ENCODE data around the gene NEK7.

The NEK7 gene

DNA sequence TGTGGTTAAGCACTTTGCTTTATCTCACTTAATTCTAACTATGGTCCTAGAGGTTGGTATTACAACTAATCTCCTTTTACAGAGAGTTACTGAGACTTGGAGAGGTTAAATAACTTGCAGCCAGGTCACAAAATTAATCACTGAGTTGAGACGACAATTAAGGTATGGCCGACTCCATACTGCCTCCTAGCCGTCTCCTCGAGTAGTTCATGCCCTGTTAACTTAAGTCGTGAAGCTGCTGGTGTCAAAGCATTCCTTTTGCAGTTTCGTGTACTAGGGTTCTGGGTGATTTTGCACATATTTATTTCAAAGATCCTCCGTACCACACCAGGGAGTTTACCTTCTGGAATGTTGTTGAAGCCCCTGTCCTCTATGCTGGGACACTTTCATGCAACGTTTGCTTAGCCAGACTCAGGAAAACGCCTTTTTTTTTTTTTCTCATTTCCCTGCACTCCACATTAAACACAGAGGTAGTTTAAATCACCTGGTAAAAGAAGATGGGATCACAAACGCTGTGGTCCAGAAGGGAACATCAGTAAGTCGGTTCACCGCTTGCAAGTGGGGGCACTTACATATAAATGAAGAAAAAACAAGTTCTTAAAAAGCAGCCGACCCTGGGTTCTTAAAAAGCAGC lies 570 bp upstream of the NEK7 start:
- ATAC-seq (replicated peaks) (peak; percentile 25 to 29), DNase-seq (peak; percentile 61)
- H3K9me3 Mint-ChIP-seq = no peaks in the 10 kb centered on the region
- H3K4me1 Mint-ChIP-seq = peaks cover 9 to 23% of the 10 kb centered on the region in 2 donors
- H3K4me3 Mint-ChIP-seq = peak overlapping the region; percentile 92 to 99
- H3K27me3 Mint-ChIP-seq = no peaks in the 10 kb centered on the region
- peak overlapping the region; percentile 97 for H3K27ac Mint-ChIP-seq
- peaks cover 0 to 4% of the 10 kb centered on the region in 2 donors for H3K36me3 Mint-ChIP-seq

DNA sequence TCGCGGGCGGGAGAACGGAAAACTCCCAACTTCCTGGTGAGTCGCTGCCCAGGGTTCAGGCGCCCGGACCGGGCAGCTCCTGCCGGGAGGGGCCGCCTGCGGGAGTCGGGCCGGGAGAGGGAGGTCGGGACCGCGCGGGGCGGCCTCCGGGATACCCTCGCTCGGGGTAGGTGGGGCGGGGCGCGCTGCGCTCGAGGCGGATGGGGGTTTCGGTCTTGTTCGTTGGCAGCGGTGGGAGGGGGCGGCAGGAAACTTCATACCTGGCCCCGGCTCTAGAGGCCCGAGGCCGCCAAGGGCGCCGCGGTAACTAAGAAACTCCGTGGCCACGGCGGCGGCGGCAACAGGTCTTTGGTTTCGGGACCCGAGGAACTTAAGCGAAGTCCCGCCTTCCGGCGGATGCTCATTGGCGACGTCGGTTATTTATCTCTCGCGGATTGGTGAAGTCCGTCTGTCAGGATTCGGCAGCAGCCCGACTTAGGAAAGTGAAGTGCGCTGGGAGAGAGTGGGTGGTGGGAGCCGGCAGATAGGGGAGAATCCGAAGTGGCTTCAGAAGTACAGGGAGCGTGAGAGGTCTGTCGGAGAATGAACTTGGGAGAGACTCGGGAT lies 546 bp downstream of the NEK7 start:
- peak; percentile 57 to 59 for ATAC-seq (replicated peaks)
- H3K36me3 Mint-ChIP-seq = peaks cover 2 to 7% of the 10 kb centered on the region in 2 donors
- H3K9me3 Mint-ChIP-seq = no peaks in the 10 kb centered on the region
- peak overlapping the region; percentile 97 for H3K27ac Mint-ChIP-seq
- H3K27me3 Mint-ChIP-seq = no peaks in the 10 kb centered on the region
- H3K4me1 Mint-ChIP-seq = peaks cover 17 to 35% of the 10 kb centered on the region in 2 donors
- peak overlapping the region; percentile 92 to 99 for H3K4me3 Mint-ChIP-seq
- DNase-seq = peak; percentile 78

DNA sequence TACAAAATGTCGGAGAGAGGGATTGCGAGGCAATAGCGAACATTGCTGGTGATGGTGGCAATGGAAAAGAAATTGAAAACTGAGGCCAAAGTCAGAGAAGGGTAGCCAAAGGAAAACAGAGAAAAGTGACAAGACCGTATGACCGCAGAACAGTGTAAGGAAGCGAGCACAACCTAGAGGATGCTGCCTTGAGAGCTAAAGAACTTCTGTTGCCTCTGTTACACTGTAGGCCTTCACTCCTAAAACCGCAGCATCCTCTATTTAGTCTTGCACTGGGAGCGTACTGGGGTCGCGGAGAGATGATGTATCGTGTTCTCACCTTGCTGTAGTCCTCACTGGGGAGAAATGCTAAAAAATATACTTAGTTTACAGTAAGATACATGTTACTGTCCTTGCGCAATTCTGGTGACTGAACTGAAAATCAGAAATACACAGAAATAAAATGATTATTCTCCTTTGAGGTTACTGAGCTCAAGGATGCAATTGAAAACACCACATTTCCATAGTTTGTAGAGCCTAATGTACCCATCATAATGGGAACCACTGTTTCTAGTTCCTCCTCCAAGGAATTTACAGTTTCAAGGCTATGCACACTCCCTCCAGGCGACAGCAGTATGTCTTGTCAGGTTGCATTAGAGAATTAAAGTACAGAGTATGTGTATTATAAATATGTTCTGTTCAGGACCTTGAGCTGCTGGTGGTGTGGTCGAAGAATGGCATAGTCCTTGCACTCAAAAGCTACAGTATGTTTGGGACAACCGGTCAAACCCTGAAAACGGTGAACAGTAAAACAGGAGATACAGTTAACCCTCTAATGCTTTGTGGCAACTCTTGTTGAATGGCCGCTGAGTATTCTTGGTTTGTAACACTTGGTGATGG lies 1.3 kb downstream of the NEK7 start:
- Mint-ChIP-seq H3K4me1 (peaks cover 20 to 40% of the 10 kb centered on the region in 2 donors), H3K36me3 (peaks cover 2 to 7% of the 10 kb centered on the region in 2 donors), H3K27ac (peak overlapping the region; percentile 97), H3K4me3 (peak overlapping the region; percentile 92 to 99), H3K9me3 (no peaks in the 10 kb centered on the region), H3K27me3 (no peaks in the 10 kb centered on the region)
- ATAC-seq (replicated peaks) (peak; percentile 17 to 18), DNase-seq (no peak)

DNA sequence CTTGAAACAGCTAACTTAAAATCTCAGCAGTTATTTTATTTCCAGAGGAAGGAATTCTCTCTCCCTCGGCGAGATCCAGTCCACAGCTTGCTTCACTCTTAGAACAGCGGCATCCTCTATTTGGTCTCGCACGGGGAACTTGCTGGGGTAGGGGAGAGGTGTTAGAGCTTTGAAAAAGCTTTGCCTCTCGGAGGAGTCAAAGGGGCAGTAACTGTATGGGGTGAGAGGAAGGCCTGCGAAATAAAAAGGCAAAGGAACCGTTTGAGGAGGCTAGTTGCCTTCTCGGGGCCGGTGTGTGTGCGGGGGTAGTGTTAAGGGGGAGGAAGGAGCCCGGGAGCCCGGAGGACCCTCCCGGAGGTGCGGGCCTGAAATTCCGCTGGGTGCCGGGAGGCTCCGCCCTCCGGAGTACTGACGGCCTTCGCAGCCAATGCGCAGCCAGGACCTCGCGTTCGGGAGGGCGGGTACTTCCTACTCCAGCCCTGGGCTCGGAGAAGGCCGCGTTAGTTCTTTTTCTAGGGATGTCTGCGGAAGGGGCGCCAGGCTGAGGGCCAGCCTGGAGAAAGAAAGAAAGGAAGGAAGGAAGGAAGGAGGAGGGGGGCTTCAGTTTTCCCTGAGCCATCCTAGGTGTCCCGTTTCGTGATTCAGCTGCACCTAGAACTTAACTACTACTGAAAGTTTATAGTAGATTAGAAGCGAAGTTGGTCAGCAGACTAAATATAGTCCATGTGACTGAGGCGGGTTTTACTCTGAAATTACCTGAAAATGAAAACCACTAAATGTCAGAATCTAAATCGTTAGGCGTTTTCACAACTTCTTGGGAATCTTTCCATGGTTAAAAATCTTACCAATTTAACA lies 2.2 kb downstream of the NEK7 start:
- H3K27me3 Mint-ChIP-seq = no peaks in the 10 kb centered on the region
- peaks cover 20 to 40% of the 10 kb centered on the region in 2 donors for H3K4me1 Mint-ChIP-seq
- DNase-seq (peak; percentile 85), ATAC-seq (replicated peaks) (peak; percentile 77 to 81)
- H3K36me3 Mint-ChIP-seq = peaks cover 2 to 7% of the 10 kb centered on the region in 2 donors
- no peaks in the 10 kb centered on the region for H3K9me3 Mint-ChIP-seq
- H3K27ac Mint-ChIP-seq = peak overlapping the region; percentile 97
- H3K4me3 Mint-ChIP-seq = peak overlapping the region; percentile 92 to 99

DNA sequence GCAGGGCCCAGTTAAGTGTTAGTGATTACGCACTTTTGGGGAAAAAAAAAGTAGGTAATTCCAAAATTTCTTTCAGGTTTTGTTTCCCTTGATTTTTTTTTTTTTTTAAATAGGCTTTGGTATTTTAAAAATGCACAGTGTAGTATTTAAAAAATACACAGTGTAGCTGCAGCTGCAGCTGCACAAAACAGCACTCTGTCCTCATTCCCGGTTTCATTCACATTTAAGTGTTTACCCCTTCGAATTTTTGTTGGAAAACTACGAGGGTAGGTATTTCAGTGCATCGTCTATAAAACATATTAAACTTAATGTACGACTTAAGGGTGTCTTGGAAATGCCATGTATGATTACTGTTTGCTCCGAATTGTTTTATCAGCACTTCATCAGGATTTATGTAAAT lies 3.4 kb downstream of the NEK7 start:
- Mint-ChIP-seq H3K36me3 (peaks cover 5 to 11% of the 10 kb centered on the region in 2 donors), H3K4me3 (no peak overlapping the region), H3K27me3 (no peaks in the 10 kb centered on the region), H3K9me3 (no peaks in the 10 kb centered on the region), H3K4me1 (peaks cover 25 to 45% of the 10 kb centered on the region in 2 donors), H3K27ac (no peak overlapping the region)
- no peak for DNase-seq
- no peak for ATAC-seq (replicated peaks)

DNA sequence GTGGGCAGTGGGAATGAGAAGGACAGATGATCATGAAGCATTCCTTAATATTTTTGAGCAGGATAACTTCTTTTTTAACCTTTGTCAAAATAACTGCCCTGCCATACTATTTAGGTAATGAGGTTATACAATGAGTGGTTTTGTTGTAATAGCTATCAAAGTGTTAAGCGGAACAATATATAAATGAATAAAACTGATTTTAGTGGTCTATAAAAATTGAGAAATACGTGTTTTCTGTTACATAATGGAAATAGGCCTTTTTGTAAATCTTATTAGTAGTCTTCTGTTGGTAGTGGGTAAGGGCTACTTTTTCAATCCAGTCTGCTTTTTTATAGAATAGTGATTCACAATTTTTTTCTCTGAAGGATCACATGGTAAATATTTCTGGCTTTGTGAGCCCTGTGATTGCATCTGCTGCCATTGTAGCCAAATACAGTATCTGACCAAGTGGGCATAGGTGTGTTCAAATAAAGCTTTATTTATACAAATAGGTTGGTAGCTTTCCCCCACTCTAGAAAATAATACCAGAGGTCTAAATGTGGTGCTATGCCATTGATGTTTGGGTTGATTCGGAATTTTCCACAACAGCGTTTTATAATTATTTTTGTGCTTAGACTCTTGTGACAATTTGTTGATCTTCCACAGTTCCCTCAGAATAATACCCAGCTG lies 4.3 kb downstream of the NEK7 start:
- no peak for DNase-seq
- H3K4me3 Mint-ChIP-seq = peak overlapping the region in 1 of 2 donors; percentile 72

DNA sequence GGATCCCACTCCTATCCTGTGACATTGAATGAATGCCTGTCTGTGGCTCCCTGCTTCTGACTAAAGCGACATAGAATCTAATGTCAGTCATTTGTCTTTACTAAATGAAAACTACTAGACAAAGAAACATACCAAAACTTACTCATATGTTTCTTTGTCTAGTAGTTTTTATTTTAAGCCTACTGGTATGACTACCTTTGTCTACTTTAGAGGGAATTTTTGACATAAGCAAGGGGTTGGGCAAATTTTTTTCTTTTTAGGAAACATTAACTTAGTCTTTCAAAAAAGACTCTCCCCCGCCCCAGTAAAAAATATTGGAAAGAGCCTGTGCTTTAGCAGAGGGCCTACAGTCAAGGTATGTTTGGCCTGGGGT lies 4.9 kb downstream of the NEK7 start:
- H3K4me3 Mint-ChIP-seq = peak overlapping the region; percentile 59 to 72
- ATAC-seq (replicated peaks) (no peak), DNase-seq (no peak)
- peaks cover 28 to 51% of the 10 kb centered on the region in 2 donors for H3K4me1 Mint-ChIP-seq
- H3K27me3 Mint-ChIP-seq = no peaks in the 10 kb centered on the region
- no peaks in the 10 kb centered on the region for H3K9me3 Mint-ChIP-seq
- H3K36me3 Mint-ChIP-seq = peaks cover 10 to 15% of the 10 kb centered on the region in 2 donors
- H3K27ac Mint-ChIP-seq = peak overlapping the region; percentile 91

More for the DNA sequence above, 4.3 kb downstream of the NEK7 start:
- Mint-ChIP-seq H3K36me3 (peaks cover 7 to 12% of the 10 kb centered on the region in 2 donors), H3K4me1 (peaks cover 25 to 49% of the 10 kb centered on the region in 2 donors), H3K9me3 (no peaks in the 10 kb centered on the region), H3K27ac (peak overlapping the region; percentile 88), H3K27me3 (no peaks in the 10 kb centered on the region)
- no peak for ATAC-seq (replicated peaks)

DNA sequence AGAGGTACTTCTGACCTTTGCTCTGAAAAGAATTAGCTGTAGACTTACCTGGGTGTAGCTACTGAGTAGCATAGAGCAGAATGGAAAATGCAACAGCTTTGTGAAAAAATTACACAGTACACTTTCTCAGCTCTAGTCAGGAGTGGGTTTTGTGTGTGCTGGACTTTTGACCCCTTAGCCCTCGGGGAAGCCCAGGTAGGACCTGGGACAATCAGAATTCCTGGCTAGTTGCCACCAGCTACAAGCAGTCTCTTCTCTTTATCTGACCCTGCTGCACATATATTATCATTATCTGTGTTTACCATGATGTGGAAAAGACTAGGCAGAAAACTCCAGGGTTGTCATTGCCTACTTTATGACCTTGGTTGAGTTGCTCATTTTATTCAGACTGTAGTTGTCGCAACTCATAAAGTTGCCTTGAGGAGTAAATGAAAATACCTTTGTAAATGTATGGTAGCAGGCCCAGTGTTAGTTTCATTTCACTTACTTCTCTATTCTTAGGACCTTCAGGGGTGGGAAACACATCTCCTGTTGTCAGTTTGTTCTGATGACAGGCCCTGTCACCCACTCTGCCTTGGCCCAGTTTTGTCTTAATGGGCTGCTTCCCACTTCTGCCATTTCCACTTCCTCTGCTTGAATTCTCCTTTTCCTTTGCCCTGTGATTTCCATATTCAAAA lies 5.4 kb downstream of the NEK7 start:
- Mint-ChIP-seq H3K36me3 (peaks cover 10 to 15% of the 10 kb centered on the region in 2 donors), H3K4me3 (peak overlapping the region; percentile 59 to 72), H3K27me3 (no peaks in the 10 kb centered on the region), H3K27ac (peak overlapping the region; percentile 91), H3K9me3 (no peaks in the 10 kb centered on the region), H3K4me1 (peaks cover 32 to 56% of the 10 kb centered on the region in 2 donors)
- ATAC-seq (replicated peaks) (peak; percentile 38 to 41), DNase-seq (no peak)

- ATAC-seq (replicated peaks) = no peak
Measured at GRCh38 chr1:198165927-198166647, 9.3 kb downstream of the NEK7 start.

DNA sequence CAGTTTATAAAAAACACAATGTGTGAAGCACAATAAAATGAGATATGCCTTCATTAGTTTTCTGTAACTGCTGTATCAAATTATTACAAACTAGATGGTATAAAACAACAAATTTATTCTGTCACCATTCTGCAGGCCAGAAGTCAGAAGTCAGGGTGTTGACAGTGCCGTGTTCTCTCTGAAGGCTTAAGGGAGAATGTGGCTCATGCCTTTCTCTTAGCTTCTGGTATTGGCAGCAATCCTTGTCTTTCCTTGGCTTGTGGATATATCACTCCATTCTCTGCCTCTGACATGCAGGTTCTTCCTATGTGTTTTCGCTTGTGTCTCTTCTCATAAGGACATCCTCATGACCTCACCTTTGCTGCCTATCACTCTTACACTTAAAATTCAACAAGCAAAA lies 10.1 kb downstream of the NEK7 start:
- H3K36me3 Mint-ChIP-seq = peaks cover 20 to 24% of the 10 kb centered on the region in 2 donors
- no peaks in the 10 kb centered on the region for H3K27me3 Mint-ChIP-seq
- peak overlapping the region; percentile 90 for H3K27ac Mint-ChIP-seq
- no peak for ATAC-seq (replicated peaks)
- H3K9me3 Mint-ChIP-seq = peaks cover 2 to 4% of the 10 kb centered on the region in 2 donors
- no peak for DNase-seq
- H3K4me1 Mint-ChIP-seq = peaks cover 47 to 73% of the 10 kb centered on the region in 2 donors
- H3K4me3 Mint-ChIP-seq = peak overlapping the region; percentile 54

More at GRCh38 chr1:198165927-198166647, 9.3 kb downstream of the NEK7 start:
- Mint-ChIP-seq H3K4me3 (peak overlapping the region; percentile 49 to 62), H3K36me3 (peaks cover 18 to 23% of the 10 kb centered on the region in 2 donors), H3K9me3 (peaks cover 0 to 4% of the 10 kb centered on the region in 2 donors), H3K4me1 (peaks cover 47 to 74% of the 10 kb centered on the region in 2 donors), H3K27ac (peak overlapping the region; percentile 57), H3K27me3 (no peaks in the 10 kb centered on the region)
- DNase-seq = no peak

DNA sequence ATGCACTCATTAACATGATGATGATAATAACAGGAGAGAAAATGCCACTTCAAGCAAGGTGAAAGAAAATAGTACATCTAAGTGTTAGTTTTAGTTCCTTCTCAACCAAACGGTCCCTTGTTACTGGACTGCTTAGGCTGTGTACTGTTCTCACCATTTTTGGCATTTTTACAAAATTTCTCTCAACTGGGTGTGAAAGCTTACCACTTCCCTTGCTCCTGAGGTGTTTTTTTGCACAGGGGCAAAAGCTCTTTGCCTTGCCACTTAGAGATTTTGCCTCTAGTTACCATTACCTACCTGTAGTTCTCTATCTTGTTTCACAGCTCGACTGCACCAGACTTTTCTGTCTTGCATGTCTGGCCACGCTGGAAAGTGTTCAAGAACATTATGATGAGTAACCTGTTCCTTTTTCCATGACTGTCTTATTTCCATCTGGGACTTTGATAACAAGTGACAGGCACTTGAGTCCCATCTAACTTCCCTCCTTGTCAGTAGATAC lies 10.7 kb downstream of the NEK7 start:
- peak; percentile 71 to 73 for ATAC-seq (replicated peaks)
- H3K4me3 Mint-ChIP-seq = peak overlapping the region; percentile 54
- H3K27ac Mint-ChIP-seq = peak overlapping the region; percentile 90
- no peaks in the 10 kb centered on the region for H3K27me3 Mint-ChIP-seq
- DNase-seq = peak; percentile 29
- peaks cover 2 to 4% of the 10 kb centered on the region in 2 donors for H3K9me3 Mint-ChIP-seq
- H3K4me1 Mint-ChIP-seq = peaks cover 45 to 73% of the 10 kb centered on the region in 2 donors
- H3K36me3 Mint-ChIP-seq = peaks cover 20 to 24% of the 10 kb centered on the region in 2 donors

DNA sequence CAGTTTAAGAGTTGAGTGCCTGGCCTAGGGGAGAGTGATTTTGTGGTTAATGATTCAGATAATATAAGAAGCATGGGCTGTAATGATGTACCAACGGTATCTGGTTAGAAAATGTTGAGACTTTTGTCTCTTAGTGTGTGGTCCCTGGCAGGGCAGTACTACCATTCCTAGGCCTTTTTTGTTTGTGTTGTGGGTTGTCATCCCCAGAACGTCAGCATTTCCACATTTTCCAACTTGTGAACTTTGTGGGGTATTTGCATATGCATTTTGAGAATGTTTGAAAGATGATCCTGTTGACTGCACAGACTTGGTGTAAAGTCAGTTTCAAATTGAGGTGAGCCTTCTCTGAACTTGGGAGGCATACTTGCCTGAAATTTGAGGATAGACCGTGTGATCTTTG lies 11.4 kb downstream of the NEK7 start:
- Mint-ChIP-seq H3K27ac (peak overlapping the region; percentile 90), H3K4me3 (peak overlapping the region; percentile 39 to 54), H3K36me3 (peaks cover 20 to 24% of the 10 kb centered on the region in 2 donors), H3K9me3 (peaks cover 2 to 4% of the 10 kb centered on the region in 2 donors), H3K27me3 (no peaks in the 10 kb centered on the region), H3K4me1 (peaks cover 49 to 76% of the 10 kb centered on the region in 2 donors)
- peak; percentile 67 to 72 for ATAC-seq (replicated peaks)
- no peak for DNase-seq
